Esophagus muscularis mucosa (tissue), 4 donors: Measurements from ENCODE around the gene CNGA1.

ENCODE experiments used
- EP300 ChIP-seq: sonication (generic); formaldehyde crosslinking; IDR thresholded peaks from one replicate; pipeline ENCODE4 v1.6.1; 2017; ENCODE audit warnings: antibody characterized with exemption
- POLR2AphosphoS5 ChIP-seq, 2 donors: sonication (generic); formaldehyde crosslinking; IDR thresholded peaks; one replicate each; pipeline ENCODE4 v1.6.1; 2017; ENCODE audit warnings: antibody characterized with exemption in 2 of 2
- TF ChIP-seq, protein P1 (sequence below), 3 experiments: fragments of 200-600 bp in 2 of 3; fragments of 450-650 bp in 1 of 3; sonication (generic) in 2 of 3; IDR thresholded peaks; one replicate each; pipeline ENCODE4 v1.5.1; 2017 to 2019; ENCODE audit warnings: antibody characterized with exemption in 3 of 3, mild to moderate bottlenecking in 2 of 3, moderate library complexity in 1 of 3

DNA sequence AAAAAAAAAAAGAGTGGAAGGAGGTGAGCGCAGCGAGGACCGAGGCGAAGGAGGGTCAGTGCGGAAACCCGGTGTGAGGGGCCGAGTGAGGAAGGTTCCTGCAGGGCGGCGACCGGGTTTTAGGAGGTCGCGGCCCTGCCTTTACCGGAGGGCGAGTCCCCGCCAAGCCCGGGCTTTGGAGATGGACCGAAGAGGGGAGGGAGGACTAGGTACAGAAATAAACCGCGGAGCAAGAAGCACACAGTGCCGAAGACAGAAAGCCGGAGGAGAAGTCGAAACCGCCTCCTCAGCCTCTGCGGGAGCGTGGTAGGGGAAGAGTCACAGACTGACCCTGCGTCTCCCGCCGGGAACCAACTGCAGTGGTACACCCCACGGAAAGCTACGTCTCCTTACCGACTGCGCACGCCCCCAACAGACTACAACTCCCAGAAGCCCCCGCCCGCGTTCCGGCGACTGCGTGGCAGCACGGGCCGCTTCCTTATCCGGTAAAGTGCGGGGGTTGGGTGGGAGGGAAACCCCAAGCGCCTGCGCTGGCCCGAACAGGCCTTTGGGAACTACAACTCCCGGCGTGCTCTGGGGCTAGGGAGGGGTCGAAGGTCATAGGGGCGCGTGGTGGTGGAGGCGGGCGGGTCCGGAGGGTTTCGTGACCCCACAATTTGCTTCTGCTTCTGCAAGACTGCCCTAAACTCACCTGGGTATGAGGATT lies 102.1 kb downstream of the CNGA1 start, which contains the start of gene NFXL1:
- TF ChIP-seq, protein P1, sequence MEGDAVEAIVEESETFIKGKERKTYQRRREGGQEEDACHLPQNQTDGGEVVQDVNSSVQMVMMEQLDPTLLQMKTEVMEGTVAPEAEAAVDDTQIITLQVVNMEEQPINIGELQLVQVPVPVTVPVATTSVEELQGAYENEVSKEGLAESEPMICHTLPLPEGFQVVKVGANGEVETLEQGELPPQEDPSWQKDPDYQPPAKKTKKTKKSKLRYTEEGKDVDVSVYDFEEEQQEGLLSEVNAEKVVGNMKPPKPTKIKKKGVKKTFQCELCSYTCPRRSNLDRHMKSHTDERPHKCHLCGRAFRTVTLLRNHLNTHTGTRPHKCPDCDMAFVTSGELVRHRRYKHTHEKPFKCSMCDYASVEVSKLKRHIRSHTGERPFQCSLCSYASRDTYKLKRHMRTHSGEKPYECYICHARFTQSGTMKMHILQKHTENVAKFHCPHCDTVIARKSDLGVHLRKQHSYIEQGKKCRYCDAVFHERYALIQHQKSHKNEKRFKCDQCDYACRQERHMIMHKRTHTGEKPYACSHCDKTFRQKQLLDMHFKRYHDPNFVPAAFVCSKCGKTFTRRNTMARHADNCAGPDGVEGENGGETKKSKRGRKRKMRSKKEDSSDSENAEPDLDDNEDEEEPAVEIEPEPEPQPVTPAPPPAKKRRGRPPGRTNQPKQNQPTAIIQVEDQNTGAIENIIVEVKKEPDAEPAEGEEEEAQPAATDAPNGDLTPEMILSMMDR (IDR thresholded peaks at IDR 0.05), result no peak
- TF ChIP-seq POLR2AphosphoS5 (IDR thresholded peaks at IDR 0.05) (peak; percentile 89 to 95), EP300 (no peak)
